Fibroblast of skin of right biceps (primary cell): ENCODE data around the gene ARHGEF7.

Experiments used
- DNase-seq: peaks from one replicate; pipeline ENCODE4 v3.0.0-alpha.2; 2013

The ARHGEF7 gene

GRCh38 chr13:111139873-111140561 is 24.9 kb downstream of the ARHGEF7 start:
- no peak for DNase-seq

DNA sequence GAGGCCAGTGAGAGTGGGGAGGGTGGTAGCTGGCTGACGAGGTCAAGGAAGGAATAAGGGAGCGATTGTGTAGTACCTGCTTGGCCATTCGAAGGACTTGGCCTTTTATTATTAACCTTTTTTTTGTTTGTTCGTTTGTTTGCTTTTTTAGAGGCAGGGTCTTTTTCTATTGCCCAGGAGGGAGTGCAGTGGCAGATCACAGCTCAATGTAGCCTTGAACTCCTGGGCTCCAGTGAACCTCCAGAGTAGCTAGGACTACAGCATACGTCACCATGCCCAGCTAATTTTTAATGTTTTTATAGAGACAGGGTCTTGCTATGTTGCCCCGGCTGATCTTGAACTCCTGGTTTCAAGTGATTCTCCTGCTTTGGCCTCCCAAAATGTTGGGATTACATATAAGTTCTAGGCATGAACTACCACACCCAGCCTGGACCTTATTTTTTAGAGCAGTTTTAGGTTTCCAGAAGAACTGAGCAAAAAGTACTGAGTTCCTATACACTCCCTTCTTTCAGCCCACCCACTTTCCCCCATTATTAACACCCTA is 25.5 kb downstream of the ARHGEF7 start:
- no peak for DNase-seq

DNA sequence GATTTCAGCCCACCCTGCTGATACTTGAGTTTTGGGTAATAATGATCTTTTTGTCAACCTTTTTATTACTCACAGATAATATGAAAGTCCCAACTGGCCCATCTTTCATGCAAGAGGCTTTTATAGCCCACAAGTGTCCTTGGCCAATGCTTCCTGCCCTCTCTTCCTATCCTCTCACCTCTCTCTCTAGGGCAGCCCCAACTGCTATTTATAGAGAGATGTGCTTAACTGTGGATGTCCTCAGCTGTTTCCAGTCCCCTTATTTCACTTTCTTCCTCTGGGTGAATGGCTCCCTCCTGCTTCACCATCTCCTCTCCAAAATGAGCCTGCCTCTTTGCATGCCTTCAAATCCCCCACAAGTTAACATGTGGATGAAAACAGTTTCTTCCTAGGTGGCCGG is 27.4 kb downstream of the ARHGEF7 start:
- no peak for DNase-seq

DNA sequence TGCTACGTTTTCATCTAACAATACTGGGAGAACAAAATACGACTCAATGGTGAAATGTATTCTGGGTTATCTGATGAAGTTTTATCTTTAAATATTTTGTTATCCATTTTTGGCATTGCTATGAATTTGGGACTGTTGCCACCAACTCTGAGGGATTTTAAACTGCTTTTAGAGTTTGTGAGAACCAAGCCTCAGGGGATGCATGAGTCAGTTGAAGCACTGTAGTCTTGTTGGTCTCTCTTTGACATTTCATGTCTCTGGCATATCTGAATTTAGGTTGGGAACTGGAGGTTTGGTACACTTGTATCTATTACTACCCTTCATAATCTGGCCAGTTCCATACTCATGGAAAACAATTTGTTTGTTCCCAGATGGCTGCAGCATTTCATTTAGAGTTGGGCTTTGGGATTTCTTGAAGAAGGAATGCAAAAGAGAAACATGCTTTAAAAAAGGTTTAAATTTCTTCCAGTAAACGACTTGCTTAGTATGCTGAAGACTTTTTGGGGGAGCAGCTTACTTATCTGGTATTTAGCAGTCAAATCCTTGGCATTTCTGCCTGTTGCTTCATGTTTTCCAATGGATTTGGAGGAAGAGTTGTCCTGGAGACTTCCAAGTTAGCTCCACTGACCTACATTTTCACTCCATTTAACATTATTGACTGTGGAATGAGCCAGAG is 28.9 kb downstream of the ARHGEF7 start:
- peak; percentile 17 for DNase-seq

- no peak for DNase-seq
These were observed 30.0 kb downstream of the ARHGEF7 start for GRCh38 chr13:111145071-111145470.

GRCh38 chr13:111145506-111145905 is 30.4 kb downstream of the ARHGEF7 start:
- no peak for DNase-seq

- peak; percentile 12 for DNase-seq
These were observed 37.7 kb downstream of the ARHGEF7 start for GRCh38 chr13:111152844-111153243.

- peak; percentile 92 for DNase-seq
These were observed 38.3 kb downstream of the ARHGEF7 start for GRCh38 chr13:111153279-111153976.

DNA sequence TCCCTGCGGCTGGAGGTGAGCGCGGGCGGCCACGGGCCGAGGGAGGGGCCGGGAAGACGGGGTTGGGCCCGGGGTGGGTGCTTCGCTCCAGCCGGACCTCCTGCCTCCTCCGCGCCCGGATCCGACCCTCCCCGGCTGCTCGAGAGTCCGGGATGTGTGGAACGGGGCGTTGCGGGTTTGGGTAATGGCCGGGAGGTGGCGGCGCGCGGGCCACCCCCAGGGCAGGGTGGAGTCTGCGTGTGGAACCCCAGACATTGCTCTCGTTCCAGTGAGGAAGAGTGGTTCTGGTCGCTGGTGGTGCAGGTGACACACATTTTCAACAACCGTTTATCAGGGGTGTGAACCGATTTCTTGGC is 38.8 kb downstream of the ARHGEF7 start:
- peak; percentile 46 for DNase-seq

- DNase-seq = no peak
These were observed 41.3 kb downstream of the ARHGEF7 start for GRCh38 chr13:111156421-111156820.

DNA sequence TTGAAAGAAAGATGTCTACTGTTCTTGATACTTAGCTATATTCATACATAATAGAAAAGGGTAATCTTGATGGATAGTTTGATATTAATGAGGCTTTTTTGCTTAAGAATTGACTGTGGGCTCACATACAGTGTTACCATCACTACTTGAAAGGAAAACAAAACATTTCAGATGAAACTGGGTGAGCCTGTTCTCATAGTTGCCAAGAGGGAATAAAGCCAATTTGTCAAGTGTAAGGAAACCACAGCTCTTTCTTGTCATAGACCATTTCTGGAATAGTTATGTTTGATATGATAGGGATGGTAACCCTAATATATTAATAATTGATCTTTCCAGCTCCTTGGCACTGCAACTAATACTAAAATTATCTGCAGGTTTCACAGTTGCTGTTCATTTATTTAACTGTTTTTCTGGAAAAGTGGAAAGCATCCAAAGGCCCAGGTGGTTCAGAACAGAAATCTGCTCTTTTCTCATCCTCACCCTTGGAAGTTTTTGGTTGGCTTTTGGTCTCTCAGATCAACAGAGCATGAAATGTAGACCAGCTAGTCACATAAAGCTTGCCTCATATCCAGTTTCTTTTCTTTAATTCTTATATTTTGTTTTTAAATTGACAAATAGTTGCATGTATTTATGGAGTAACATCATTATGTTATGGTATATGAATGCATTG is 43.2 kb downstream of the ARHGEF7 start:
- no peak for DNase-seq

DNA sequence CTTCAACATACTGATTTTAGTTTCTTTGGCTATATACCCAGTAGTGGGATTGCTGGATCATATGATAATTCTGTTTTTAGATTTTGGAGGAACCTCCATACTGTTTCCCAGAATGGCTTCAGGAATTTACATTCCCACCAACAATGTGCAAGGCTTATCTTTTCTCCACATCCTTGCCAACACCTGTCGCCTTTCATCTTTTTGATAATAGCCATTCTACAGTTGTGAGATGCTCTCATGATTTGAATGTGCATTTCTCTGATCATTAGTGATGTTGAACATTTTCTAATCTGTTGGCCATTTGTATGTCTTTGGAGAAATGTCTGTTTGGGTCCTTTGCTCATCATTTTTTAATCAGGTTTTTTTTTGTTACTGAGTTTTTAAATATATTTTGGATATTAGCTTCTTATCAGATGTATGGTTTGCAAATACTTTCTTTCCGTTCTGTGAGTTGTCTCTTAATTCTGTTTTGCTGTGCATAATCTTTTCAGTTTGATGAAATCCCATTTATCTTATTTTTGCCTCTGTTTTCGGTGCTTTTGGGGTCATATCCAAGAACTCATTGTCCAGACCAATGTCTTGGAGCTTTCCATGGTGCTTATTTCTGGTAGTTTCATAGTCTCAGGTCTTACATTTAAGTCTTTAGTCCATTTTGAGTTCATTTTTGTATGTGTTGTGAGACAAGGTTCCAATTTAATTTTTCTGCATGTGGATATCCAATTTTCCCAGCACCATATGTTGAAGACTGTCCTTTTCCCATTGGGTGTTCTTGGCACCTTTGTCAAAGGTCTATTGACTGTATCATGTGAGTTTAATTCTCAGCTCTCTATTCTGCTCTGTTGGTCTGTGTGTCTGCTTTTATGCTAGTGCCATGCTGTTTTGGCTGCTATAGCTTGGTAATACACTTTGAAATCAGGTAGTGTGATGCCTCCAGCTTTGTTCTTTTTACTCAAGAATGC is 44.5 kb downstream of the ARHGEF7 start:
- DNase-seq = no peak

GRCh38 chr13:111160648-111161047 is 45.5 kb downstream of the ARHGEF7 start:
- DNase-seq = no peak

- no peak for DNase-seq
These were observed 46.8 kb downstream of the ARHGEF7 start for GRCh38 chr13:111161601-111162600.

DNA sequence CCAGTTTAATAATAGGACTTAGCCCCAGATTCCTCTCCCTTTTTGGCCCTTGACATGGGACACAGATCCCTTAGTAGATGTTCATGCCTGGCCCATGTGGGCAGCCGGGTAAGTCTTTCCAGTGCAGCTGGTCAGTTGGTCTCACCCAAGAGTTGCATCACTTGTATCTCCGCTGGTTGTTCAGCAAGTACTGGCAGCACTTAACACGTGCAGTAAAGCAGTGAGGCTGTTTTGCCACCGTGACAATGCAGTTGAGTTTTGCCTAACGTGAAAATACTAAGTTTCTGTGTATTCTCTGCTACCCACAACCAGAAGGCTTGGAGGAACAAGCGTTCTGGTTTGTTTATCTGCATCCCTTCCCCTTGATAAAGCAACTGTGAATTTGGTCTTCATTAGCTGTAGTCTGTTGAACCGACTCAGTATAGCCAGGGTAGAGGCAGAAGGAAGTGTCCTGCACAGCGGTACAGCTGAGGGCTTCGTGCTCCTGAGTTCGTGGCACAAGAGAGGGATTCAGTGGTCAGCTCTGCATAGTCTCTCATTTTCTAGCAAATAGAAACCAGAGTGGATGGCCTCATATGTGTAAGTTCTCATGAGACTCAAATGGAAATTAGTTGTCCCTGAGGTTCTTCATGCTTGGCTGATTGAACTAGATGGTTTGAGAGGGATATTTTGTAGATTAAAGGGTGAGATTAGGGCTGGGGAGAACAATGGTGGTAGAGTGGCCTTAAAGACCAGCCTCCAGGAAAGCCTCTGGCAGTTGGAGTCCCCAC is 50.3 kb downstream of the ARHGEF7 start:
- DNase-seq = no peak

DNA sequence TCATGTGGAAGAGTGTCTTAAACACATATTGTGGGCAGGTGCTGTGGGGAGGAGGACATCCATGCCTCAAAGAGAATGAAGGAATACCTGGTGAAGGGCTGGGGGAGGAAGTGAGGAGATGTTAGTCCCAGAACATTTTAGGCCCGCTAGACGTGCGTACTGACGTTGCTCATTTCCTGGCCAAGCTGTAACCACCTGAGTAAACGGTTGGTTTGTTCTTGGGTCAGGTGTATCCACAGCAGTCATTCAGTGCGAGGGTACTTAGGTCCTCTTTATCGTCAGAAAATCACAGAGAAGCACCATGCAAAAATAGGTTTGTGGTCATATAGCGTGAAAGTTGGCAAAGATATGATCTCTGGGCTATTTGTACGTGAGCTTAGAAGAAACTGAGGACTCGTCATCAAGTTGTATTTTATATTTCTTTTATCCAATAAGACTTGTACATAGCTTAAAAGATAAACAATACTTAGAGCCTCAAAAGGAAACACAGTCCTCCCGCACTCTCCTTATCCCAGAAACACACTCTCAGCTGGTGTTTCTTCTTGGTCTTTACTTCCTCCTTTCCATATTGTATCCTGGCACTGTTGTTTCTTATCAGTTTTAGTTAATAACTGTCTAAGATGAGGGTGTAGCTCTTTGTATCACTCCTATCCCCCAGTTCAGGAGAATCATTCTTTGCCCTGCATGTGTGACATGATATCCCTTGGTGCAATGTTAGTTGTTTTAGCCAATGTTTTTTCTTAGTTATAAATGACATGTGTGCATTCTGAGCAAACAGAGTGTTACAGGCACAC is 52.0 kb downstream of the ARHGEF7 start:
- DNase-seq = no peak

- no peak for DNase-seq
These were observed 53.0 kb downstream of the ARHGEF7 start for GRCh38 chr13:111168107-111168506.

DNA sequence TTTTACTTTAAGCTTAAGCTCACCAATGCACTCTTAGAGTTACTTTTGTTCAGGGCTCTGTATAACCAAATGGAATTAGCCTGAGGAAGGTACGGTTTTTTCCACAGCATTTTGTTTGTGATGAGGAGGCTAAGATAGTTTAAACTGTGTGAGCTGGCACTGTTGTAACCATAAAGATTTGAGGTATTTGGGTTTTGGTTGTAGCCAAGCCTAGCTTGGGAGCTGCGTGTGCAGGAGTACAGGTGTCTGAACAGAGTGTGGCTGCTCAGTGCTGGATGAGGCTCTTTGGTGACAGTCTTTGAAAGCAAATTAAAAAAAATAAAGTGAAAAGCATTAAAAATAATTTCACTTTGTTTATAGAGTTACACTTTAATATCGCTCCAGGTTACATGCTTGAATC is 56.0 kb downstream of the ARHGEF7 start:
- no peak for DNase-seq

- no peak for DNase-seq
These were observed 56.5 kb downstream of the ARHGEF7 start for GRCh38 chr13:111171629-111172028.
